HepG2 (cell line): ENCODE results near the gene M1AP. TPM values are rescaled to one million over a fixed set of nuclear protein-coding genes. Genes with fewer than 3 reads are reported as not detected.

Experiments used
- ADNP ChIP-seq: sonication (generic); formaldehyde crosslinking; IDR thresholded peaks from 2 replicates; pipeline ENCODE4 v1.4.0; 2020; ENCODE audit warnings: missing genetic modification reagents
- AKAP8 ChIP-seq: sonication (generic); formaldehyde crosslinking; IDR thresholded peaks from 2 replicates; pipeline ENCODE4 v1.5.1; 2020; ENCODE audit warnings: mild to moderate bottlenecking, missing genetic modification reagents
- ARID2 ChIP-seq: sonication (generic); formaldehyde crosslinking; IDR thresholded peaks from 2 replicates; pipeline ENCODE4 v1.8.1; 2022; ENCODE audit warnings: mild to moderate bottlenecking, missing genetic modification reagents, borderline replicate concordance
- ATF7-NPFF ChIP-seq: sonication (generic); formaldehyde crosslinking; IDR thresholded peaks from 2 replicates; pipeline ENCODE4 v1.8.1; 2023; ENCODE audit warnings: mild to moderate bottlenecking, low read depth, missing genetic modification reagents, moderate library complexity
- CENPX ChIP-seq: sonication (generic); formaldehyde crosslinking; IDR thresholded peaks from 2 replicates; pipeline ENCODE4 v1.9.0; 2021; ENCODE audit warnings: mild to moderate bottlenecking, missing genetic modification reagents, moderate library complexity
- FOXA1 ChIP-seq, 2 experiments: fragments of 450-650 bp in 1 of 2; sonication (generic) in 1 of 2; formaldehyde crosslinking in 1 of 2; IDR thresholded peaks; 2 replicates each; pipeline versions ENCODE4 v1.4.0 to v1.6.1; 2016 to 2020; ENCODE audit warnings: missing genetic modification reagents in 1 of 2
- HDAC1 ChIP-seq: sonication (generic); formaldehyde crosslinking; IDR thresholded peaks from 2 replicates; pipeline ENCODE4 v1.5.1; 2020; ENCODE audit warnings: mild to moderate bottlenecking, missing genetic modification reagents
- KLF13 ChIP-seq: sonication (generic); formaldehyde crosslinking; IDR thresholded peaks from 2 replicates; pipeline ENCODE4 v1.4.0; 2020; ENCODE audit warnings: mild to moderate bottlenecking, missing genetic modification reagents
- ZNF121 ChIP-seq: sonication (generic); formaldehyde crosslinking; IDR thresholded peaks from 2 replicates; pipeline ENCODE4 v1.5.0; 2020; ENCODE audit warnings: mild to moderate bottlenecking, missing genetic modification reagents
- ZNF274 ChIP-seq: sonication (generic); formaldehyde crosslinking; IDR thresholded peaks from 2 replicates; pipeline ENCODE4 v1.5.1; 2020; ENCODE audit warnings: mild to moderate bottlenecking, missing genetic modification reagents
- ZNF33B ChIP-seq: sonication (generic); formaldehyde crosslinking; IDR thresholded peaks from 2 replicates; pipeline ENCODE4 v1.5.1; 2020; ENCODE audit warnings: mild to moderate bottlenecking, missing genetic modification reagents
- ZNF605 ChIP-seq: sonication (generic); formaldehyde crosslinking; IDR thresholded peaks from 2 replicates; pipeline ENCODE4 v1.8.0; 2022; ENCODE audit warnings: mild to moderate bottlenecking, missing genetic modification reagents
- ZNF607 ChIP-seq: sonication (generic); formaldehyde crosslinking; IDR thresholded peaks from 2 replicates; pipeline ENCODE4 v1.5.1; 2020; ENCODE audit warnings: missing genetic modification reagents, mild to moderate bottlenecking, borderline replicate concordance
- polyA plus RNA-seq, 8 experiments: library from polyadenylated mRNA; depleted of rRNA in 3 of 8; stranded (reverse) in 7 of 8; unstranded in 1 of 8; fragments of >200 nt; fragmentation: Illumina TruSeq in 4 of 8; extraction: Trizol in 4 of 8; gene quantifications; 2 replicates each; pipeline versions ENCODE4 v1.2.1 to v1.2.3, GENCODE V29; 2011 to 2016; ENCODE audit warnings: low read depth in 4 of 8, missing spikeins in 1 of 8, mixed read lengths in 1 of 8; ENCODE audit not compliant: insufficient read depth in 1 of 8
- total RNA-seq, 5 experiments: library from RNA; depleted of rRNA; stranded (reverse); fragments of >200 nt; fragmentation: Illumina TruSeq; extraction: Trizol; gene quantifications; 2 replicates each; pipeline ENCODE4 v1.2.3, GENCODE V29; 2016; ENCODE audit warnings: low read depth in 1 of 5
- TF ChIP-seq, protein P1 (sequence below): sonication (generic); formaldehyde crosslinking; conservative IDR thresholded peaks from 2 replicates; pipeline ENCODE4 v1.5.0; 2020; ENCODE audit warnings: missing genetic modification reagents
- TF ChIP-seq, protein P2 (sequence below): sonication (generic); formaldehyde crosslinking; IDR thresholded peaks from 2 replicates; pipeline ENCODE4 v1.4.0; 2020; ENCODE audit warnings: mild to moderate bottlenecking, missing genetic modification reagents
- TF ChIP-seq, protein P3 (sequence below): sonication (generic); formaldehyde crosslinking; IDR thresholded peaks from 2 replicates; pipeline ENCODE4 v1.4.0; 2020; ENCODE audit warnings: mild to moderate bottlenecking, missing genetic modification reagents
- TF ChIP-seq, protein P4 (sequence below): sonication (generic); formaldehyde crosslinking; IDR thresholded peaks from 2 replicates; pipeline ENCODE4 v1.9.0; 2021; ENCODE audit warnings: missing genetic modification reagents, mild to moderate bottlenecking, borderline replicate concordance

M1AP gene
- total and polyA plus RNA-seq, 2 of the 13 experiments (the other 11 are each of a cell fraction or from before 2014, with no cell fraction given) = not detected

DNA sequence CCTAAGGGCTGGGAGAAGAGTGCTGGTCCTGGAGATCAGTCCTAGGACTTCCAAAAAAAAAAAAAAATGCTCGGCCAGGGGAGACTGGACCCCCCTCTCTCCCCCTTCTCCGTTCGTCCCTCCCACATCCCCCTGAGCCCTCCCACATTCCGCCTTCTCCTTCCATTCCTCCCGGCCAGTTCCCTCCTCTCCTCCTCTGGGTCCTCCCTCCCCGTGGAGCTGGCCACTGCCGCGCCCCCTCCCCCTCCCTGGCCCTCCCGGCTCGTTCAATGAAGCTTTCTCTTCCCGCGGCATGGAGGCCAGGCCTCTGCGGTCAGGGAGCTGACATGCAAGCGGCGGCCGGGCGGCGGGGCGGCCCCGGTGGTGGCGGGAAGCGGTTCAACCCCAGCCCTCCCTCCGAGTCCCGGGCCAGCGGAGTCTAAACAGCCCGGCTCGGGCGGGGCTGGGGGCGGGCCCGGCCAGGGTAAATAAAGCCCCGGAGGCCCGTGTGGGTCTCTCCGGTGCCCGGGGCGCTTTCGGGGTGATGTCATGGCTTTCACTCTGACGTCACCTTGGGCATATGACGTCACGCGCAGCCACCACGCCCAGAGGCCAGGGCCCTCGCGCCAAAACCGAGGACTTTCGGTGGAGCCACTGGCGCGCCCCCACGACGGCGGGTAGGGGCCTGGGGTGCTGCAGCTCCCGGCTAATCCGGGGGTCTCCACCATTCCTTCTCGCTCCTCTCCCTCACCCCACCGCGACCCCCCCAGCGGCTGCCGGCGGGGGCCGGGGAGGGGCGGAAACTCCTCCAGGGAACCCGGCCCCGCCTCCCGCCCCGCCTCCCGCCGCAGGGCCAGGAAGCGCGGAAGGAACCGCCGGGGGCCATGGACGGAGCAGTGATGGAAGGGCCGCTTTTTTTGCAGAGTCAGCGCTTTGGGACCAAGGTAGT, 94.0 kb downstream of the M1AP start, which contains the start of the genes DOK1 and LOXL3 (continued):
- TF ChIP-seq, protein P1, sequence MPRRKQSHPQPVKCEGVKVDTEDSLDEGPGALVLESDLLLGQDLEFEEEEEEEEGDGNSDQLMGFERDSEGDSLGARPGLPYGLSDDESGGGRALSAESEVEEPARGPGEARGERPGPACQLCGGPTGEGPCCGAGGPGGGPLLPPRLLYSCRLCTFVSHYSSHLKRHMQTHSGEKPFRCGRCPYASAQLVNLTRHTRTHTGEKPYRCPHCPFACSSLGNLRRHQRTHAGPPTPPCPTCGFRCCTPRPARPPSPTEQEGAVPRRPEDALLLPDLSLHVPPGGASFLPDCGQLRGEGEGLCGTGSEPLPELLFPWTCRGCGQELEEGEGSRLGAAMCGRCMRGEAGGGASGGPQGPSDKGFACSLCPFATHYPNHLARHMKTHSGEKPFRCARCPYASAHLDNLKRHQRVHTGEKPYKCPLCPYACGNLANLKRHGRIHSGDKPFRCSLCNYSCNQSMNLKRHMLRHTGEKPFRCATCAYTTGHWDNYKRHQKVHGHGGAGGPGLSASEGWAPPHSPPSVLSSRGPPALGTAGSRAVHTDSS = no peak
- 0 out of 2 replicates have a peak, but pooled peaks have one; percentile 35 for TF ChIP-seq ZNF607 (CRISPR knock-in tag)
- no peak for TF ChIP-seq AKAP8 (CRISPR knock-in tag)
- TF ChIP-seq, protein P2, sequence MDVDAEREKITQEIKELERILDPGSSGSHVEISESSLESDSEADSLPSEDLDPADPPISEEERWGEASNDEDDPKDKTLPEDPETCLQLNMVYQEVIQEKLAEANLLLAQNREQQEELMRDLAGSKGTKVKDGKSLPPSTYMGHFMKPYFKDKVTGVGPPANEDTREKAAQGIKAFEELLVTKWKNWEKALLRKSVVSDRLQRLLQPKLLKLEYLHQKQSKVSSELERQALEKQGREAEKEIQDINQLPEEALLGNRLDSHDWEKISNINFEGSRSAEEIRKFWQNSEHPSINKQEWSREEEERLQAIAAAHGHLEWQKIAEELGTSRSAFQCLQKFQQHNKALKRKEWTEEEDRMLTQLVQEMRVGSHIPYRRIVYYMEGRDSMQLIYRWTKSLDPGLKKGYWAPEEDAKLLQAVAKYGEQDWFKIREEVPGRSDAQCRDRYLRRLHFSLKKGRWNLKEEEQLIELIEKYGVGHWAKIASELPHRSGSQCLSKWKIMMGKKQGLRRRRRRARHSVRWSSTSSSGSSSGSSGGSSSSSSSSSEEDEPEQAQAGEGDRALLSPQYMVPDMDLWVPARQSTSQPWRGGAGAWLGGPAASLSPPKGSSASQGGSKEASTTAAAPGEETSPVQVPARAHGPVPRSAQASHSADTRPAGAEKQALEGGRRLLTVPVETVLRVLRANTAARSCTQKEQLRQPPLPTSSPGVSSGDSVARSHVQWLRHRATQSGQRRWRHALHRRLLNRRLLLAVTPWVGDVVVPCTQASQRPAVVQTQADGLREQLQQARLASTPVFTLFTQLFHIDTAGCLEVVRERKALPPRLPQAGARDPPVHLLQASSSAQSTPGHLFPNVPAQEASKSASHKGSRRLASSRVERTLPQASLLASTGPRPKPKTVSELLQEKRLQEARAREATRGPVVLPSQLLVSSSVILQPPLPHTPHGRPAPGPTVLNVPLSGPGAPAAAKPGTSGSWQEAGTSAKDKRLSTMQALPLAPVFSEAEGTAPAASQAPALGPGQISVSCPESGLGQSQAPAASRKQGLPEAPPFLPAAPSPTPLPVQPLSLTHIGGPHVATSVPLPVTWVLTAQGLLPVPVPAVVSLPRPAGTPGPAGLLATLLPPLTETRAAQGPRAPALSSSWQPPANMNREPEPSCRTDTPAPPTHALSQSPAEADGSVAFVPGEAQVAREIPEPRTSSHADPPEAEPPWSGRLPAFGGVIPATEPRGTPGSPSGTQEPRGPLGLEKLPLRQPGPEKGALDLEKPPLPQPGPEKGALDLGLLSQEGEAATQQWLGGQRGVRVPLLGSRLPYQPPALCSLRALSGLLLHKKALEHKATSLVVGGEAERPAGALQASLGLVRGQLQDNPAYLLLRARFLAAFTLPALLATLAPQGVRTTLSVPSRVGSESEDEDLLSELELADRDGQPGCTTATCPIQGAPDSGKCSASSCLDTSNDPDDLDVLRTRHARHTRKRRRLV (CRISPR knock-in tag) = 0 out of 2 replicates have a peak, but pooled peaks have one; percentile 44
- TF ChIP-seq, protein P3, sequence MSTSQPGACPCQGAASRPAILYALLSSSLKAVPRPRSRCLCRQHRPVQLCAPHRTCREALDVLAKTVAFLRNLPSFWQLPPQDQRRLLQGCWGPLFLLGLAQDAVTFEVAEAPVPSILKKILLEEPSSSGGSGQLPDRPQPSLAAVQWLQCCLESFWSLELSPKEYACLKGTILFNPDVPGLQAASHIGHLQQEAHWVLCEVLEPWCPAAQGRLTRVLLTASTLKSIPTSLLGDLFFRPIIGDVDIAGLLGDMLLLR = no peak
- TF ChIP-seq ZNF274 (CRISPR knock-in tag) = peak; percentile 66
- no peak for TF ChIP-seq ZNF33B
- no peak for TF ChIP-seq HDAC1 (CRISPR knock-in tag)
- TF ChIP-seq ATF7-NPFF (CRISPR knock-in tag) = no peak
- no peak for TF ChIP-seq ZNF121 (CRISPR knock-in tag)
- TF ChIP-seq FOXA1 (IDR thresholded peaks at IDR 0.05) = no peak
- peak; percentile 26; the same call in 1 of the 2 replicates for TF ChIP-seq FOXA1 (CRISPR knock-in tag; IDR thresholded peaks at IDR 0.05)
- peak; percentile 83 for TF ChIP-seq ARID2 (CRISPR knock-in tag)
- TF ChIP-seq, protein P4, sequence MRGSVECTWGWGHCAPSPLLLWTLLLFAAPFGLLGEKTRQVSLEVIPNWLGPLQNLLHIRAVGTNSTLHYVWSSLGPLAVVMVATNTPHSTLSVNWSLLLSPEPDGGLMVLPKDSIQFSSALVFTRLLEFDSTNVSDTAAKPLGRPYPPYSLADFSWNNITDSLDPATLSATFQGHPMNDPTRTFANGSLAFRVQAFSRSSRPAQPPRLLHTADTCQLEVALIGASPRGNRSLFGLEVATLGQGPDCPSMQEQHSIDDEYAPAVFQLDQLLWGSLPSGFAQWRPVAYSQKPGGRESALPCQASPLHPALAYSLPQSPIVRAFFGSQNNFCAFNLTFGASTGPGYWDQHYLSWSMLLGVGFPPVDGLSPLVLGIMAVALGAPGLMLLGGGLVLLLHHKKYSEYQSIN (CRISPR knock-in tag) = no peak
- no peak for TF ChIP-seq CENPX
- TF ChIP-seq ZNF605 = 0 out of 2 replicates have a peak, but pooled peaks have one; percentile 47
- TF ChIP-seq KLF13 (CRISPR knock-in tag) = no peak
- no peak for TF ChIP-seq ADNP (CRISPR knock-in tag)
